ENCODE results near the gene ITGB4.

GRCh38 chr17:75693500-75694481 is 27.5 kb upstream of the ITGB4 start:
- no peak for TF ChIP-seq FOXM1 (IDR thresholded peaks at IDR 0.05; ENCODE audit: borderline replicate concordance, low read depth)
- peak; percentile 33; the same call in 1 of the 2 replicates for TF ChIP-seq RAD21 (IDR thresholded peaks at IDR 0.05; ENCODE audit: low read depth)
- TF ChIP-seq TEAD4 (IDR thresholded peaks at IDR 0.05): peak; percentile 80
- TF ChIP-seq, protein P1, sequence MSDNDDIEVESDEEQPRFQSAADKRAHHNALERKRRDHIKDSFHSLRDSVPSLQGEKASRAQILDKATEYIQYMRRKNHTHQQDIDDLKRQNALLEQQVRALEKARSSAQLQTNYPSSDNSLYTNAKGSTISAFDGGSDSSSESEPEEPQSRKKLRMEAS (IDR thresholded peaks at IDR 0.05): peak; percentile 94
- TF ChIP-seq NFIC (IDR thresholded peaks at IDR 0.05): peak; percentile 93
- peak; percentile 86 for TF ChIP-seq EP300 (IDR thresholded peaks at IDR 0.05; ENCODE audit: borderline replicate concordance)
- peak; percentile 29; the same call in 1 of the 2 replicates for TF ChIP-seq ZBTB7A (IDR thresholded peaks at IDR 0.05; ENCODE audit: low read depth)
- TF ChIP-seq CEBPB (IDR thresholded peaks at IDR 0.05): no peak
- TF ChIP-seq, protein P2, sequence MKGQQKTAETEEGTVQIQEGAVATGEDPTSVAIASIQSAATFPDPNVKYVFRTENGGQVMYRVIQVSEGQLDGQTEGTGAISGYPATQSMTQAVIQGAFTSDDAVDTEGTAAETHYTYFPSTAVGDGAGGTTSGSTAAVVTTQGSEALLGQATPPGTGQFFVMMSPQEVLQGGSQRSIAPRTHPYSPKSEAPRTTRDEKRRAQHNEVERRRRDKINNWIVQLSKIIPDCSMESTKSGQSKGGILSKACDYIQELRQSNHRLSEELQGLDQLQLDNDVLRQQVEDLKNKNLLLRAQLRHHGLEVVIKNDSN (IDR thresholded peaks at IDR 0.05): peak; percentile 29; the same call in 1 of the 2 replicates
- TF ChIP-seq CREB1 (IDR thresholded peaks at IDR 0.05; ENCODE audit: low read depth): no peak
- TF ChIP-seq YY1 (IDR thresholded peaks at IDR 0.05; ENCODE audit: low read depth): no peak

Data from Ishikawa (cell line).